WERI-Rb-1 (cell line): ENCODE measurements around the gene MAP3K12.
A peak's percentile ranks its signal among the peaks of the same experiment; 100 is the strongest.
"Not testable (repeated sequence)": the region's sequence is repeated elsewhere in the genome, so short reads cannot be mapped to it uniquely, and the experiment has no call there.

Experiments used
- DNase-seq: peaks from one replicate; pipeline ENCODE4 v3.0.0-alpha.2; 2020
- H3K27ac ChIP-seq: fragments of 250-450 bp; sonication (Bioruptor Pico); 2 replicates; pipeline ENCODE4 v1.5.1; 2020; ENCODE audit warnings: mild to moderate bottlenecking, moderate library complexity
- H3K27me3 ChIP-seq: fragments of 250-450 bp; sonication (Bioruptor Pico); 2 replicates; pipeline ENCODE4 v1.5.1; 2021; ENCODE audit warnings: mild to moderate bottlenecking, low read depth, moderate library complexity; ENCODE audit not compliant: insufficient read depth, severe bottlenecking
- H3K36me3 ChIP-seq: fragments of 250-450 bp; sonication (Bioruptor Pico); 2 replicates; pipeline ENCODE4 v1.5.1; 2020; ENCODE audit warnings: mild to moderate bottlenecking, moderate library complexity
- H3K4me3 ChIP-seq: 2 replicates; pipeline ENCODE4 v1.5.1; 2011; ENCODE audit warnings: low read depth, mild to moderate bottlenecking, control low read depth, low read length
- H3K9me3 ChIP-seq: fragments of 250-450 bp; sonication (Bioruptor Pico); 2 replicates; pipeline ENCODE4 v1.5.1; 2021; ENCODE audit warnings: mild to moderate bottlenecking, moderate library complexity; ENCODE audit not compliant: severe bottlenecking
- TF ChIP-seq, protein P1 (sequence below): IDR thresholded peaks from 2 replicates; pipeline ENCODE4 v1.5.1; 2011; ENCODE audit warnings: low read depth, mild to moderate bottlenecking, control low read depth, inconsistent platforms, low read length

MAP3K12 gene

DNA sequence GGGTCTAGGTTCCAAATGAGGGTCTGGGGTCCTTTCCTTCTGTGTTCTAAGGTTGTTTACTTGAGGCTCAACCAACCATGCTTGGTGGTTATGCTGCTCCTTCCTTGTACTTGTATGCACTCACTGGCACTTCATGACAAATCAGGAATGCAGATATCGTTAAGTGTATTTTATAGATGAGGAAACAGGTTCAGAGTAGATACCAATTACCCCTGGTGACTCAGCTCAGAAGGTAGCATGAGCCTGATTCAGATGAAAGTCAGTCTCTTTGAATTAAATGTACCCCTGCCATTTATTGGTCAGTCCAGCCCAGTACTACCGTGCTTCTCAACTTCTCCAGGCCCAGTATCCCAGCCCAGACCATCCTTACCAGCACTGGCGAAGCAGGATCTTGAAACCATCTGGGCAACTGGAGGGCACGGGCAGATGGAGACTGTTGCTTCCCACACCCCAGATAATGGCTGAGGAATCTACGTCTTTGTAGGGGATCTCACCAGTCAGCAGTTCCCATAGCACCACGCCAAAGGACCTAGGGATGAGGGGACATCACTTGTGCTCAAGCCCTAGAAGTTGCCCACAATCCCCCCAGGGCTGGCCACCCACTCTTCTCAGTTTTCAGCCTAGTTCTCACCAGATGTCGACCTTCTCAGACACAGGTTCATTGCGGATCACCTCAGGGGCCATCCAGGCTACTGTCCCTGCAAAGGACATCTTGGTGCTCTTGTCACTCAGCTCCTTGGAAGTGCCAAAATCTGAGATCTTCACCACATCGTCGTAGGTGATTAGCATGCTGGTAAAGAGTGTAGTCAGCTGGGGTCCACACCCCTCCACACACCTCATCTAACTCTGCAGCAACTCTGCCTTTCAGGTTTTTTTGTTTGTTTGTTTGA lies 14.3 kb downstream of the MAP3K12 start:
- no peaks in the 10 kb centered on the region for H3K9me3 ChIP-seq
- TF ChIP-seq, protein P1, sequence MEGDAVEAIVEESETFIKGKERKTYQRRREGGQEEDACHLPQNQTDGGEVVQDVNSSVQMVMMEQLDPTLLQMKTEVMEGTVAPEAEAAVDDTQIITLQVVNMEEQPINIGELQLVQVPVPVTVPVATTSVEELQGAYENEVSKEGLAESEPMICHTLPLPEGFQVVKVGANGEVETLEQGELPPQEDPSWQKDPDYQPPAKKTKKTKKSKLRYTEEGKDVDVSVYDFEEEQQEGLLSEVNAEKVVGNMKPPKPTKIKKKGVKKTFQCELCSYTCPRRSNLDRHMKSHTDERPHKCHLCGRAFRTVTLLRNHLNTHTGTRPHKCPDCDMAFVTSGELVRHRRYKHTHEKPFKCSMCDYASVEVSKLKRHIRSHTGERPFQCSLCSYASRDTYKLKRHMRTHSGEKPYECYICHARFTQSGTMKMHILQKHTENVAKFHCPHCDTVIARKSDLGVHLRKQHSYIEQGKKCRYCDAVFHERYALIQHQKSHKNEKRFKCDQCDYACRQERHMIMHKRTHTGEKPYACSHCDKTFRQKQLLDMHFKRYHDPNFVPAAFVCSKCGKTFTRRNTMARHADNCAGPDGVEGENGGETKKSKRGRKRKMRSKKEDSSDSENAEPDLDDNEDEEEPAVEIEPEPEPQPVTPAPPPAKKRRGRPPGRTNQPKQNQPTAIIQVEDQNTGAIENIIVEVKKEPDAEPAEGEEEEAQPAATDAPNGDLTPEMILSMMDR: no peak
- no peak for DNase-seq
- no peaks in the 10 kb centered on the region for H3K27me3 ChIP-seq
- no peak overlapping the region for H3K4me3 ChIP-seq
- no peak overlapping the region for H3K27ac ChIP-seq
- H3K36me3 ChIP-seq: peaks cover 73% of the 10 kb centered on the region

DNA sequence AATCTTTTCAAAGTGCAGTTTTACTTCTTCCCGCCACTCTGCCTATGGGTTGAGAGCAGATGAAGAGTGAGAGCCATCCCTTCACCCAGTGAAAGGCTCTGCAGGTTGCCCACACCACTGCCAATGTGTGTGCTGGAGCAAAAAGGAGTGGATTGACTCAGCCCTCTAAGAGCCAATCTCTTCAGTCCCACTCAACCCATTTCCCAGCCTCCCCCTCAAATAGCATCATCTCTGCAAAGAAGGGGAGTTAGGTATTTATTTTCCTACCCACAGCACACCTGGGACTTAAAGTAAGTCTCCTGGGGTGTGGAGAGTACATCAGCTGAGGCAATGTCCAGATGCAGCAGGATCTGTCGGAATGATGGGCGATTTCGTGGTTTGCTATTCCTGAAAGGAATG lies 15.3 kb downstream of the MAP3K12 start:
- H3K27me3 ChIP-seq: no peaks in the 10 kb centered on the region
- no peak overlapping the region for H3K27ac ChIP-seq
- H3K4me3 ChIP-seq: no peak overlapping the region
- no peak for DNase-seq
- H3K36me3 ChIP-seq: peaks cover 81% of the 10 kb centered on the region
- no peaks in the 10 kb centered on the region for H3K9me3 ChIP-seq
- TF ChIP-seq, protein P1: no peak

DNA sequence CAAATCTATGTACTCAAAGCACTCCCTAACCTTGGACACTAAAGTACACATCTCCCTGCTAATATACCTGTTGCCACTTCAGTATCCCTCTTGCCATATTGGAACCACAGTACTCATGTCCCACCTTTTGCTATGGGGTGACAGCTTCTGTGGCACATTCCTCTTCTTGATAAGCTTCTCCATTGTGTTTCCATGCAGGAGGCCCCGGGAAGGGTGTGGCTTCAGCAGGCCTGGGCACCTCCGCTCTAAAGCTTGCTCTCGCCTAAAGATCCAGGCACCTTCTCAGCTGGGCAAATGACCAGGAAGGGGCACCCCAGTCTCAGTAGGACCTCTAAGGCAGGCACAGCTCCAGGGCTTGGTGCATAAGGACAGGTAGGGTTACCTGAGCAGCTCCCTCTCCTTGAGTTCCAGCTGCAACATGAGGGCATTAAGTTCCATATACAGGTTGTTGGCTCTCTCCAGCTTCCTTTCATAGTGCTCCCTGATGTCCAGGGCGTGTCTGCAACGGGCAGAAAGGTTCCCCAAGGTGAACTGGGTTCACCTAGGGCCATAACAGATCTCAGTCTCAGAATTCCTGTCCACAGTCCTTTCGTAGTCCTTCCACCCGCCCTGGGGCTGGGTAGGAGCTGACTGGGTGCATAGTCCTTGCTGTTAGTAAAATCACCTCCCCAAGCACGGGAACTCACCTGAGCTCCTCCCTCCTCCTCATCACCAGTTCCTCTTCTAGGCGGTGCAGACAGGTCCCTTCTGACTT lies 15.9 kb downstream of the MAP3K12 start:
- DNase-seq: no peak
- H3K27ac ChIP-seq: no peak overlapping the region
- peaks cover 87% of the 10 kb centered on the region for H3K36me3 ChIP-seq
- TF ChIP-seq, protein P1: no peak
- no peak overlapping the region for H3K4me3 ChIP-seq
- H3K9me3 ChIP-seq: no peaks in the 10 kb centered on the region
- H3K27me3 ChIP-seq: no peaks in the 10 kb centered on the region

DNA sequence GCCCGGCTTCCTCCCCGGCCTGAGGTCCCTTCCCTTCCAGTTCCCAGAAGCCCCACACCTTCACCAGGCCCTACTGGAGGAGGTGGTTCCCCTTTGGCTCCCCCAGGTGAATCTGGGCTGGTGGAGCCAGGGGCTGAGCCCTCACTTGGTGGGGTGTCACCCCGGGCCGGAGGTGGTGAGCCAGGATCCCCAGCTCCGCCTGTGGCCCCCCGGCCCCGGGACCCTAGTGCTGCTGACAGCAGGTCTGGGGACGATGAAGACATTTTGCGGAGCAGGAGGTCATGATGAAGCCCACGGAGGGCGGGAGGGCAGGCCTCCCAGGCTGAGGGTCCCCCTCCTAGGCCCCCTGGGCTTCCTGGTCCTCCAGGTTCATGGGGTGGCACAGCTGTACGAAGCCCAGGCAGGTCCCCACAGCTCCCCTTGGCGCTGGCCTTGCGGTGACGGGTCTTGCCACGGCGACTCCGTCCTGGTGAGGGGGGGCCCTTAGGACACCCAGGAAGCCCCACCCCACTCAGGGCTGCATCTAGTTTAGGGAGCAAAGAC lies 16.6 kb downstream of the MAP3K12 start:
- TF ChIP-seq, protein P1: no peak
- no peak overlapping the region for H3K4me3 ChIP-seq
- no peak overlapping the region for H3K27ac ChIP-seq
- H3K36me3 ChIP-seq: peaks cover 89% of the 10 kb centered on the region
- H3K9me3 ChIP-seq: no peaks in the 10 kb centered on the region
- H3K27me3 ChIP-seq: no peaks in the 10 kb centered on the region
- no peak for DNase-seq

DNA sequence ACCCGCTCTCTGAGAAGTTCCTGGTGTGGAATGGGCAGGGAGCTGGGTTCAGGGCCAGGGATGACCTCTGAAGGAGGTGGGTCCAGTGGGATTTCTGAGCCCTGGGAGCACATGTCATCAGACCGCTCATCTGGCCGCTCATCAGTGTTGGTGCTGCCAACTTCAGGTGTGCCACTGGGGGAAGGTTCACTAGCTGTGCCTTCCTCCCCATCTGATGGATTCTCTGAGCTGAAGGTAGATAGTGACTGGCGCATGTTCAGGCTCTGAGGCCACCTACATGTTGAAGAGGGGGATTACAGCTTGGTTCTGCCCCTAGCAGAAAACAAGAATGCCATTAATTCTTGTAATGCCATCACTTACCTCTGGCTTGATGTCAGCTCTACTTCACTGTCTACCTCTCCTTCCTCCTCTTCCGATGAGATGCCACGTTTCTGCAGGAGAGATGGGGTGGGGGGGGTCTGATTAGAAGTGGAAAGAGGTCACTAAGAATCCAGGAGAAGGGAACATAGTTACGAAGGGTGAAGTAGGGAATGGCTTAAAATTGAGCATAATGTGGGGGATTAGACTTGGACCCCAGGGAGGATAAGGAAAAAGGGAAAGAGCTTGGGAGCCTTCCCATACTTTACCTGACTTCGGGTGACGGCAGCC lies 17.2 kb downstream of the MAP3K12 start:
- Histone ChIP-seq H3K36me3 (peaks cover 92% of the 10 kb centered on the region), H3K9me3 (no peaks in the 10 kb centered on the region), H3K27me3 (no peaks in the 10 kb centered on the region), H3K27ac (no peak overlapping the region), H3K4me3 (no peak overlapping the region)
- TF ChIP-seq, protein P1: peak; percentile 48
- no peak for DNase-seq

DNA sequence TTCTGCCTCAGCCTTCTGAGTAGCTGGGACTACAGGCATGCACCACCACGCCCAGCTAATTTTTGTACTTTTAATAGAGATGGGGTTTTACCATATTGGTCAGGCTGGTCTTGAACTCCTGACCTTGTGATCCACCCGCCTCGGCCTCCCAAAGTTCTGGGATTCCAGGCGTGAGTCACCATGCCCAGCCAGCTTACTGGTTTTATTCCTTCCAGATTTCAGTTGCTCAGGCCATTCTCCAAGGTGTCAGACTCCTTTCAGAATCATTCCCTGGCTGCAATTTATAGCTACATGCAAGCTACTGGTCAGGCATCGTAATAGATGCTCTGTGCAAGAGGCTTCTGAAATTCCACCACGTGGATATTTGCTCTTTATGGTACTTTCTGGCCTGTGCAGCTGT lies 17.8 kb downstream of the MAP3K12 start:
- H3K4me3 ChIP-seq, DNase-seq, H3K9me3 ChIP-seq, H3K27ac ChIP-seq, H3K27me3 ChIP-seq: not testable (repeated sequence)
- peaks cover 95% of the 10 kb centered on the region for H3K36me3 ChIP-seq
